ELF-1 (cell line): ENCODE measurements around the gene TELO2.
"Not testable (repeated sequence)": the region's sequence is repeated elsewhere in the genome, so short reads cannot be mapped to it uniquely, and the experiment has no call there.

Experiments
- DNase-seq: peaks from one replicate; pipeline ENCODE4 v3.0.0-alpha.2; 2016; ENCODE audit warnings: low read depth, low spot score

Gene TELO2

GRCh38 chr16:1457489-1458245 is 35.5 kb upstream of the TELO2 start:
- no peak for DNase-seq

GRCh38 chr16:1458336-1458976 is 34.7 kb upstream of the TELO2 start:
- no peak for DNase-seq

GRCh38 chr16:1458977-1459341 is 34.2 kb upstream of the TELO2 start:
- DNase-seq: no peak

GRCh38 chr16:1459967-1460366 is 33.2 kb upstream of the TELO2 start:
- DNase-seq: no peak

GRCh38 chr16:1460602-1461138 is 32.5 kb upstream of the TELO2 start:
- no peak for DNase-seq

DNA sequence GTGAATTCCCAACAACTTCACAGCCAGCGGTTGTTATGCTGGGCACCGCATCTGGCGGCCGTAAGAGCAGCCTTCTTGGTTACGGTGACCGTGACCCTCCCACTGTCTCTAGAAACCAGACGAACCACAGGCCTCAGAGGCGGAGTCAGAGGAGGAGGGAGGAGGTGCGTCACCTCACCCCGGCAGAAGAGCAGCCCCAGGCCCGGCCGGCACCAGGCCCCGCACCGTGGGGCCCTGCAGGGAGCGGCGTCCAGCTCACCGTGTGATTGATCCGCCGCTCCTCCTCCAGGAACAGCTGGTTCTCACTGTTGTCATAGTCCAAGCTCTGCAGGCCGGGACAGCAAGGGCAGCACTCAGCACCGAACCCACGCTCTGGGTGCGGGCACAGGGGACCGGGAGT is 32.0 kb upstream of the TELO2 start:
- peak; percentile 84 for DNase-seq

- no peak for DNase-seq
Observed at GRCh38 chr16:1464196-1464893, 28.8 kb upstream of the TELO2 start.

DNA sequence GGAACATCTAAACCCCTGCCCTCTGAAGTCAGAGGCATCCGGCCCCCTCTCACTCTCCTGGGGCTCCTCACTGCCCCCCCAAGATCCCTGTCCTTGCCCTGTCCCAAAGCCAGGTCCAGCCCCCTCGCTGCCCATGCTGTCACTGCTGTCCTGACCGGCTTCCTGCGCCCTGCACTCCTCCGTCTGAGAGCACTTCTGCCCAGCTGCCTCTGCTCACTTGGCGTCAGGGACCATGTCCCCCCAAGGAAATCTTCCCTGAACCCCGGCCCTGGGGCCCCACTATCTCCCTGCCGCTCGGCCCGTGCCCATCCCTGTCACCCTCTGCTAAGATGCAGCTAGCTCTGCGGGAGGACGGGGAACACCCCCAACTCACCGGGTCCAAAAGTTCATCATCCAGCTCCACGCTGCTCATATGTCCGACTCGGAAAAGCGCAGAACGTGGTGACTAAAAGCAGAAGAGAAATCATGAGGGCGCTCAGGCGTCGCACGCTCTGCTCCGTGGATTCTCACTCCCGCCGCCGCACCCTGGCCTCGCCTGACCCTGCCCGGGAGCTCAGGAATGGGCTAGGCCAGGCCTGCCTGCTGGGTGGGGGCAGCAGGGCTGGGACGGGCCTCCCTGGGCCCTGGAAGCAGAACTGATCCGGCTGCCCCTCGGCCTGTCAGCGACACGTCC is 28.1 kb upstream of the TELO2 start:
- DNase-seq: no peak

DNA sequence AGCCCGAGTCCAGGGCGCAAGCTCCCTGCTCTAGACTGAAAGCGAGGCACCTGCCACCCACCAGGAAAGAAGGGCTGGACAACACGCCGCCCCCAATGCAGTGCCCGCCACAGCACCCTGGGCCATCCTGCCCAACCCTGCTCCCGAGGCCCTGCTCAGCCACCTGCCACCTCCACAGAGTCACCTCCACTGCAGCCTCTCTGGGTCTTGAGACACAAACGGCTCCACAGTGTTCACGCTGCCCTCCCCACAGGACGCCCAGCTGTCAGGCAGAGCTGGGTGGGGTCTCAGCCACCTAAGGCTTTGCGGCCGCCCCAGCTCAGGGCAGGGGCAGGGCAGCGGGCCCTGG is 27.6 kb upstream of the TELO2 start:
- DNase-seq: no peak

GRCh38 chr16:1466054-1466453 is 27.1 kb upstream of the TELO2 start:
- no peak for DNase-seq

- no peak for DNase-seq
Observed at GRCh38 chr16:1466968-1467521, 26.1 kb upstream of the TELO2 start.

- DNase-seq: no peak
Observed at GRCh38 chr16:1468426-1468810, 24.7 kb upstream of the TELO2 start.

- not testable (repeated sequence) for DNase-seq
Observed at GRCh38 chr16:1469141-1469540, 24.0 kb upstream of the TELO2 start.

DNA sequence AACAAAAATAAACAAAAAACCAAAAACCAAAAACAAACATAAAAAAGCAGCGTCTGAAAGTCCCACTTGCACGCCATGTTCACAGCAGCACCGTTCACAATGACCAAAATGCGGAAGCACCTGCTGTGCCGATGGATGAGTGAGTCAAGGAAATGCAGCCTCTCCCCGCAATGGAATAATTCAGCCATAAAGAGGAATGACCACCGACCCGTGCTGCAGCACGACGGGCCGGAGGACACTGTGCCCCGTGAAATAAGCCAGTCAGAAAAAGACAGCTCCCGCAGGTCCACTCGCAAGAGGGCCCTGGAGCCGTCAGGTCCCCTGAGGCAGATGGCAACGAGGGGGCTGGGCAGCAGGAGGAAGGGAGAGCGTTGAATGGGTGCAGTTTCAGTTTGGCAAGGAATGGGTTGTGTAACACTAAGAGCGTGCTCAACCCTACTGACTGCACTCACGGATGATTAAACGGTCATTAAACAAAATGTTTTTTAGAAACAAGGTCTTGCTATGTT is 23.4 kb upstream of the TELO2 start:
- DNase-seq: no peak

DNA sequence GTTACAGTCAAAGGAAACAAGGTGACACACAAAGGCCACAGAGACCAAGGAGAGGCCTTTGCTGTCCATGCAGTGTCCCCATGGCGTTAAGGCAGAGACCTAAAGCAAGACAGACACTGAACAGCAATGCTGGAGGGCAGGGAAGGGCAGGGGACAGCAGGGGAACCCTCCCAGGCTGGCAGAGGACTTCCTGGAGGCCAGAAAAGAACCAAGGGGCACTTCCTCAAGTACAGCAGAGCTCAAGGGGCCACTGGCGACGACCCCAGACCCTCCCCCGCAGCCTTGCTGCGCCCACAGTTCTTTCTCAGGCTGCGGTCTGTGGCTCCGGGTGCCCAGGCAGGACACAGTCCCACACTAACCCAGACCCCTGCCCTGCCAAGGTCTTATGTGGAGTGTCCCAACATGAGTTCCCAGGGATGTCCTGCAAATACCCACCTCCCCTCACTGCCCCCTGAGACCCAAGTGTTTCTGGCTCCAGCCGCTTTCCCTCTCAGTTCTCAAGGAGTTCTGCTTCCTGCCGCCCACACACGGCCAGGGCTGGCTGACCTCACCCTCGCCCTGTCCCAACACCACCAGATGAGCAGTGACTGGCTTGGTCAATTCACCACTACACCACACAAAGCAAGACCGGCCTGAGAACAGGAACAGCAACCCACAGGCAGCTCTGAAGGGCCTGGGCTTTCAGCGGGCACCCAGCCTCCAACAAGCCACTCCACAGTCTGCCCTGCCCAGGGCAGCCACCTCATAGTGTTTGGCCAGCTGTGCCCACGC is 22.5 kb upstream of the TELO2 start:
- DNase-seq: no peak

- DNase-seq: peak; percentile 18
Observed at GRCh38 chr16:1471569-1472194, 21.5 kb upstream of the TELO2 start.

DNA sequence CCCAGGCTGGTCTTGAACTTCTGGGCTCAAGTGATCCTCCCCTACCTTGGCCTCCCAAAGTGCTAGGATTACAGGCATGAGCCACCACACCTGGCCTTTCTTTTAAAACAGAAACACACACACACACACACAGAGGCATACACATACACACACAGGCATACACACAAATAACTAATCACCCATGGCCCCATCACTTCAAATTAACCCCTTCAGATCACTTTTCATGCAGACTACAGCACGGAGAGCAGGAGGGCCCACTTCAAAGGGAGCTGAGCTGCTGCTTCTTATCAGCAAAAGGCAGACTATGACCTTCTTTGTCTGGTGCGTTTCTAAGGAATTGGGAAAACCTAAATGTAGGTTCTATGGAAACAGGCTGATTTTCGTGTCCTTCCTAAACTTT is 20.2 kb upstream of the TELO2 start:
- no peak for DNase-seq

- DNase-seq: peak; percentile 27
Observed at GRCh38 chr16:1474082-1474795, 18.9 kb upstream of the TELO2 start.

DNA sequence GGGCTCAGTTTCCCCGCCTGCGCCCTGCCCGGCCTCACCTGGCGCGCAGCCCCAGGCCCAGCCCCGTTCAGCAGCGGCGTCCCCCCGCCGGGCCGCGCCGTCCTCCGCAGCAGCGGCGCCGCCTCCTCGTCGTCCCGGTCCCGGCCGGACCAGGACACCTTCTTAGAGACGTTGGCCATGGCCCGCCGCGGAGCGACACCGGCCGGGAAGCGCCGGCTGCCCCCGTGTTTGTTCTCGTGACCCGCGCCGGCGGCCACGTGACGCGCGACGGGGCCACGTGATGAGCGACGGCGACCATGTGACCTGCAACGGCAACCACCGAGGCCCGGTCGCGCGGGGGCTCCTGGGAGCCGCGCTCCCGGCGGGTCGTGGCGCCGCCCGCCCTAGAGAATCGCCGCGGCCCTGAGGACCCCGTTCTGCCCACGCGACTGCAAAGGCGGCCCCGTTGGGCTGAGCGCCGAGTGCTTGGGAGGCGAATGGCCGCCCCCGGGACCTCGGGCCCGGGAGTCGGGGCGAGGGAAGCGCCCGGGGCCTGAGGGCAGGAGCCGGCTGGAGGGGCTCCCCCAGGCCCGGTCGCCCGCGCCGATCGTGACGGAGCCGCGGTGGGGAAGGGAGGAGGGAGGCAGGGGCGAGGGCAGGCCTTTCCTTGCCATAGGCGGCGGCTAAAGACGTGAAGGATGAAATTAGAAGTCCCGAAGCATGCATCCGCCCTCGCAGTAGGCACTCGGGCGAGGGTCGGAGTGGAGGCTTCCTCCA is 18.2 kb upstream of the TELO2 start, which contains the start of gene CLCN7:
Gene CLCN7 (minus strand): TSS at position 233 of the 756 bp plus-strand sequence. CDS start 54 bp downstream, at position 179.
- peak; percentile 88 for DNase-seq
